GM23248 (cell line): Measurements from ENCODE around the gene CYP27A1.

Source experiments
- EZH2 ChIP-seq: fragments of 200-600 bp; sonication (generic); IDR thresholded peaks from 2 replicates; pipeline ENCODE4 v1.6.1; 2018; ENCODE audit warnings: antibody characterized with exemption, mild to moderate bottlenecking; ENCODE audit not compliant: insufficient read depth, poor library complexity, severe bottlenecking
- EZH2phosphoT487 ChIP-seq: fragments of 200-600 bp; sonication (generic); IDR thresholded peaks from 2 replicates; pipeline ENCODE4 v1.6.1; 2018; ENCODE audit warnings: antibody characterized with exemption, moderate library complexity, mild to moderate bottlenecking, low read depth; ENCODE audit not compliant: insufficient read depth

- TF ChIP-seq EZH2 (no peak), EZH2phosphoT487 (no peak)
These were observed 71.1 kb downstream of the CYP27A1 start for GRCh38 chr2:218852911-218853667.
